NB4 (cell line): Measurements from ENCODE around the gene LRRC1.

Experiments used
- DNase-seq: peaks from one replicate; pipeline ENCODE4 v3.0.0; 2010; ENCODE audit warnings: low read depth
- H3K4me3 ChIP-seq: one replicate; pipeline ENCODE4 v1.5.1; 2011; ENCODE audit warnings: mild to moderate bottlenecking, low read depth, low read length, moderate library complexity
- MYC ChIP-seq: IDR thresholded peaks from 2 replicates; pipeline ENCODE4 v1.6.1; 2011; ENCODE audit warnings: low read depth, low read length
- POLR2A ChIP-seq: IDR thresholded peaks from 2 replicates; pipeline ENCODE4 v1.6.1; 2011; ENCODE audit warnings: mild to moderate bottlenecking; ENCODE audit not compliant: insufficient read length; ENCODE audit errors: extremely low read depth
- TF ChIP-seq, protein P1 (sequence below): IDR thresholded peaks from 2 replicates; pipeline ENCODE4 v1.6.1; 2011; ENCODE audit warnings: low read depth, low read length
- TF ChIP-seq, protein P2 (sequence below): IDR thresholded peaks from one replicate; pipeline ENCODE4 v1.5.1; 2012; ENCODE audit warnings: low read depth, low read length

LRRC1 gene

DNA sequence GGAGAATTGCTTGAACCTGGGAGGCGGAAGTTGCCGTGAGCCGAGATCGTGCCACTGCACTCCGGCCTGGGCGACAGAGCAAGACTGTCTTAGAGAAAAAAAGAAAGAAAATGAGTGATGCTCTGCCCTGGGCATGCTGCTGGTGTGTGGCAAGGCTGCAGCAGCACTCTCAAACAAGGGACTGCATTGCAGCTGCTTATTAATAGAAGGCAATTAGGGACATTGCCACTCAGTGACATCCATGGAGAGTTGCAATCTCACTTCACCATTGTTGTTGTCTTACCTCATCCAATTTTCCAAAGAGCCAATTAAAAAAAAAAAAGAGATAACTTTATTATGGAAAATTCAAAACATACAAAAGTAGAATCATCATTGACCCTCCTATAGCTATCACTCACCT lies 131.1 kb downstream of the LRRC1 start:
- TF ChIP-seq, protein P1, sequence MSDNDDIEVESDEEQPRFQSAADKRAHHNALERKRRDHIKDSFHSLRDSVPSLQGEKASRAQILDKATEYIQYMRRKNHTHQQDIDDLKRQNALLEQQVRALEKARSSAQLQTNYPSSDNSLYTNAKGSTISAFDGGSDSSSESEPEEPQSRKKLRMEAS: no peak
- no peak for TF ChIP-seq MYC
- TF ChIP-seq, protein P2, sequence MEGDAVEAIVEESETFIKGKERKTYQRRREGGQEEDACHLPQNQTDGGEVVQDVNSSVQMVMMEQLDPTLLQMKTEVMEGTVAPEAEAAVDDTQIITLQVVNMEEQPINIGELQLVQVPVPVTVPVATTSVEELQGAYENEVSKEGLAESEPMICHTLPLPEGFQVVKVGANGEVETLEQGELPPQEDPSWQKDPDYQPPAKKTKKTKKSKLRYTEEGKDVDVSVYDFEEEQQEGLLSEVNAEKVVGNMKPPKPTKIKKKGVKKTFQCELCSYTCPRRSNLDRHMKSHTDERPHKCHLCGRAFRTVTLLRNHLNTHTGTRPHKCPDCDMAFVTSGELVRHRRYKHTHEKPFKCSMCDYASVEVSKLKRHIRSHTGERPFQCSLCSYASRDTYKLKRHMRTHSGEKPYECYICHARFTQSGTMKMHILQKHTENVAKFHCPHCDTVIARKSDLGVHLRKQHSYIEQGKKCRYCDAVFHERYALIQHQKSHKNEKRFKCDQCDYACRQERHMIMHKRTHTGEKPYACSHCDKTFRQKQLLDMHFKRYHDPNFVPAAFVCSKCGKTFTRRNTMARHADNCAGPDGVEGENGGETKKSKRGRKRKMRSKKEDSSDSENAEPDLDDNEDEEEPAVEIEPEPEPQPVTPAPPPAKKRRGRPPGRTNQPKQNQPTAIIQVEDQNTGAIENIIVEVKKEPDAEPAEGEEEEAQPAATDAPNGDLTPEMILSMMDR: no peak
- TF ChIP-seq POLR2A: no peak
- H3K4me3 ChIP-seq: no peak overlapping the region
- DNase-seq: no peak

DNA sequence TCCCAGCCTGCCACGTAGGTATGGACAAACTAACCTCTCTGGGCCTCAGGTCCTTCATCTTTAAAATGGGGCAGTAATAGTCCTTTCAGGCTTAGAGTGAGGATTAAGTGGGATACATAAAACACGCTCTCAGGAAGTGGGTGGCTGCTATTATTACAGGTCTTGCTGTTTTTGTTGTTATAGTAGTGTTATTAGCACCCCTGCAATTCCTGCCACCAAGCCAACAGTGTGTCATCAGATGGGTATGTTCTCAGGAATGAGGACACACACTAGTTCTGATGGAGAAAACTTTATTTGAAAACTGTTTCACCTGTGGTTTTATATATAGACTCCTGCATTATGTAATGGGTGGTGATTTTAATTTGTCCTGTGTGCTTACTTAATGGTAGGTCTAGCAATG lies 131.7 kb downstream of the LRRC1 start:
- no peak overlapping the region for H3K4me3 ChIP-seq
- no peak for DNase-seq
- TF ChIP-seq POLR2A (no peak), MYC (no peak)
- TF ChIP-seq, protein P2: no peak
- TF ChIP-seq, protein P1: no peak

DNA sequence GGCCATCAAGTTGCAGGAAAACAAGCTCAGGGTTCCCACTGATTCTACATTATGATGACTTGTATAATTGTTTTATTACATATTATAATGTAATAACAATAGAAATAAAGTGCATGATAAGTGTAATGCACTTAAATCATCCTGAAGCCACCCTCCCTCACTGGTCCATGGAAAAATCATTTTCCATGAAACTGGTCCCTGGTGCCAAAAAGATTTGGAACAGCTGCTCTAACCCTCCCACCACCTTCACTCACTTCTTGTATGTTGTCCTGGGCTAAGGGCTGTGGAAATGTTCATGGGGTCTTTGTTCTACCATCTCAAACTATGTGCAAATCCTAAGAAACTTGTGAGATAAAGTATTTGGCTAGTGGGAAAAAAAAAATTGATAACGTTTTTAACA lies 133.8 kb downstream of the LRRC1 start:
- no peak for DNase-seq
- H3K4me3 ChIP-seq: no peak overlapping the region
- TF ChIP-seq, protein P2: no peak
- no peak for TF ChIP-seq POLR2A
- TF ChIP-seq MYC: no peak
- TF ChIP-seq, protein P1: no peak

DNA sequence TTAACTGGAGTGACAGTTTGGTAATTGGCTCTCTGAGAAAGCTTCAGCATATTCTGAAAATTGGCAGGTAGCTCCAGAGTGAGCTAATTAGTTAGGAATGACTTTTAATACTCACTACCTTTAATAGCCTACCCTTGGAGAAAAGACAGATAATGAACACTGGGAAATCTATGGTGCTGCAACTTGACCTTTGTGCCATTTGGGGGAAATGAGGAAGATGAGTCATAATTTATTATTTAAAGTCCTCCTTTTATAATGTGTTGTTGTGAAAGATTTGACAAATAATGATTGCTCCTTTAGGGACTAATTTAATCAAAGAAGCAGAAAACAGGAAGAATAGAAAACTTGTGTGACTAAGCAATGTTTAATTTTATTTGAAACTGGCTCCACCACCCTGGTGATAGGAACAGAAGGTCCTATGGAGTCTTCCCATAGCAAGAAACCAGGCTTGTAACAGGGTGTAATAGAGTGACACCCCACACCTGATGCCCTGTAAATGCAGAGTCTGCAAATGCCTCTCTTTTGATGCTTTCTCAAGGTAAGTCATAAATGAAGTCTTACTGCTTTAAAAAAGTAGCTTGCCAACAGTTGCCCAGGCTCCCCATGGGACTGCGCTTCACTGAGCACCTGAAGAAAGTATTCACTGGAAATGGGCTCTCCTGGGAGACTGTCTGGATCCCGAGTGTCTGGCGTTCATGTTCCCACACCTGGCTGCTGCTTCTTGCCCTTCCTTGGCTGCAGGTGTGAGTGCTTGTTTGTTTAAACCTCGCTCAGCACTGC lies 134.4 kb downstream of the LRRC1 start:
- DNase-seq: peak; percentile 14
- H3K4me3 ChIP-seq: no peak overlapping the region
- TF ChIP-seq, protein P2: no peak
- TF ChIP-seq, protein P1: no peak
- TF ChIP-seq MYC (no peak), POLR2A (no peak)

DNA sequence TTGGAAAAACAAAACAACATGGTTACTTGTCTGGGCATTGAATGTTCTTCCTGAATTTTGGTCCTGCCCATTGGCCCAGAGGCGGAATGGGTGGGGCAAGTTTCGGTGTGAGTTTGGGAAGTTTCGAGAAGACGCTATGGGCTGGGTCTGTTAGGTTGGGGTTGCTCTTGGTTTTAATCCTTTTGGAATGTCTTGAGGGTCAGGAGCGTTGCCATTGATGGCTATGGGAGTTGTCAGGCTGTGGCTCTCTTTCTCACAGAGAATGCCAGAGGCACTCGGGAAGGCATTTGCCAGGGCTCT lies 135.0 kb downstream of the LRRC1 start:
- no peak for DNase-seq
- no peak overlapping the region for H3K4me3 ChIP-seq
- TF ChIP-seq POLR2A (no peak), MYC (no peak)
- TF ChIP-seq, protein P1: no peak
- TF ChIP-seq, protein P2: no peak

DNA sequence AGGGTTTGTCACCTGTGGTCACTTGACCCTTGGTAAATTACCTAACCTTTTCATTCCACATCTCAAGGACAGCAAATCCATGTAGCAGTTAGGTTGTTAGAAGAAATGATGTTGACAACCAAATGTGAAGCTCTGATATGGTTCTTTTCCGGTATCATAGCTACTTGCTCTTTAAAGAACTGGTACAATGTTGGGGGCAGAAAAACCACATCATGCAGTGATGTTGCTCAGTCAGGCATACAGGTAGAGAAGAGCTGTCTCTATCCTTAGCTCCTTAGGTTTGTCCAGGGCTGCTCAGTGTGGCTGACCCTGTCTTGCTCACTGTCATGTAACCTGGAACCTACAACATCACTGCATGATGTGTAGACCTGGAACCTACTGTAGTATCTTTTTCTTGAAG lies 135.5 kb downstream of the LRRC1 start:
- TF ChIP-seq, protein P2: no peak
- TF ChIP-seq, protein P1: no peak
- TF ChIP-seq POLR2A (no peak), MYC (no peak)
- H3K4me3 ChIP-seq: no peak overlapping the region
- DNase-seq: no peak
